Measurements from ENCODE around the gene KIAA0040. TPM values are rescaled to one million over a fixed set of nuclear protein-coding genes. Genes with fewer than 3 reads are reported as not detected.

Gene KIAA0040
- polyA plus RNA-seq, 1 donor from 2014 or later: 85.7 TPM

DNA sequence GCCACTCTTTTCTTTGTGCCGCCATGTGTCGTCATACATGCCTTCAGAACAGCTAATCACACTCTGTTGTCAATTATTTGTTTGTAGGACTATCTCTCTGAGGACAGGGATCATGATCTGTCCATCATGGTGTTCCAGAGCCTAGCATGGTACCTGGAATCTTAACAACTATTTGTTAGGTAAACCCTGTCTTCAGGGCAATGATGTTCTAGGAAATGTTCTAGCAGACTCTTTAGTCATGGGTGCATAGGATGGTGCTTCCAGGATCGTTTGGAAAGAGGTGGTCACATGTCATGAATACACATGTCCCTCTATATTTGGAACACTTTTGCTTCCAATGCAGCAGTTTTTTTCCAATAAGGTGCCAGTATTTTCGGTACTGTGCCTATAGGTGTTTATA lies 18.2 kb upstream of the KIAA0040 start:
- Mint-ChIP-seq H3K27me3 (no peaks in the 10 kb centered on the region), H3K4me1 (peaks cover 36 to 52% (median 43%) of the 10 kb centered on the region in 3 donors), H3K4me3 (no peak overlapping the region), H3K36me3 (no peaks in the 10 kb centered on the region), H3K27ac (peak overlapping the region in 1 of 3 donors; percentile 93), H3K9me3 (peaks cover 0 to 2% (median 0%) of the 10 kb centered on the region in 3 donors)

- H3K4me1 Mint-ChIP-seq: peaks cover 41 to 54% (median 42%) of the 10 kb centered on the region in 3 donors
- H3K9me3 Mint-ChIP-seq: peaks cover 0 to 2% (median 0%) of the 10 kb centered on the region in 3 donors
- no peaks in the 10 kb centered on the region for H3K27me3 Mint-ChIP-seq
- H3K27ac Mint-ChIP-seq: peak overlapping the region; percentile 67 to 93 (median 85)
- peaks cover 3% of the 10 kb centered on the region for H3K36me3 Mint-ChIP-seq
- peak overlapping the region; percentile 61 to 96 (median 76) for H3K4me3 Mint-ChIP-seq
These were observed 16.9 kb upstream of the KIAA0040 start for GRCh38 chr1:175209493-175209921.

DNA sequence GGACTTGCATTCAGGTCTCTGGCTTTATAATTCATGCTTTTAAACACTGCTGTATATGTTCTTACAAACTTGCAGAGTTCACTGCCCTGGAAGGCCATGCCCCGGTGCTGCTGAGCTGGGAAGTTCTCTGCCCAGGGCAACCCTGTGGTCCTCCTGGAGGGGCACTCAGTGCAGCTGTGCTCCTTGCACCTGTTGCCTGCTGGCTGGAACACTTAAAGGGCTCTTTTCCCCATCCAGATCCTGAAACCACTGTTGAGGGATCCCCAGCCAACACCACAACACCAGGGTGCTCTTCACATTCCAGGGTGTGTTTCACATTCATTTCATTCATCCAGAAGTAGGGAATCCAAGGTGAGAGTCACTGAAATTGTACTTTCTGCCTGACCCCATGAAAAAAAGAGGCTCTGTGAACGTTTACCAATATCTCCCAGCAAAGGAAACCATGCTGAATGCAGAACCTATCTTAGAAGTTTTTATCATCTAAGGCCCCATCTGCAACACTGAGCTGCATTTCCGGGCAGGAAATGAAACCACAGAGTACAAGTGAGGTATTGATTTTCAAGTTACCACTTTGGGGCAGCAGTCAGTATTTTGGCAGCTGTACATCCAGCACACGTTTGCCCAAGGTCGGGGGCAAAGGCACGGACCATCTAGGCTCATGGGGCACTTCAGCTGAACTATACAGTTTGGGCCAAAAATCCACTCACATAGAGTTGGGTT lies 16.4 kb upstream of the KIAA0040 start:
- Mint-ChIP-seq H3K36me3 (peaks cover 3% of the 10 kb centered on the region), H3K4me1 (peaks cover 45 to 60% (median 47%) of the 10 kb centered on the region in 3 donors), H3K27me3 (no peaks in the 10 kb centered on the region), H3K27ac (peak overlapping the region; percentile 67 to 93 (median 85)), H3K4me3 (peak overlapping the region; percentile 61 to 96 (median 76)), H3K9me3 (peaks cover 0 to 2% (median 0%) of the 10 kb centered on the region in 3 donors)

- Mint-ChIP-seq H3K36me3 (peaks cover 3% of the 10 kb centered on the region), H3K27me3 (no peaks in the 10 kb centered on the region), H3K4me3 (no peak overlapping the region), H3K27ac (peak overlapping the region in 2 of 3 donors; percentile 81 to 85), H3K9me3 (no peaks in the 10 kb centered on the region), H3K4me1 (peaks cover 48 to 62% (median 48%) of the 10 kb centered on the region in 3 donors)
These were observed 15.4 kb upstream of the KIAA0040 start for GRCh38 chr1:175207971-175208370.

GRCh38 chr1:175206687-175207086 lies 14.1 kb upstream of the KIAA0040 start:
- Mint-ChIP-seq H3K27ac (no peak overlapping the region), H3K36me3 (peaks cover 3% of the 10 kb centered on the region), H3K4me1 (peaks cover 47 to 55% (median 48%) of the 10 kb centered on the region in 3 donors), H3K27me3 (no peaks in the 10 kb centered on the region), H3K4me3 (peak overlapping the region in 1 of 4 donors; percentile 33), H3K9me3 (no peaks in the 10 kb centered on the region)

DNA sequence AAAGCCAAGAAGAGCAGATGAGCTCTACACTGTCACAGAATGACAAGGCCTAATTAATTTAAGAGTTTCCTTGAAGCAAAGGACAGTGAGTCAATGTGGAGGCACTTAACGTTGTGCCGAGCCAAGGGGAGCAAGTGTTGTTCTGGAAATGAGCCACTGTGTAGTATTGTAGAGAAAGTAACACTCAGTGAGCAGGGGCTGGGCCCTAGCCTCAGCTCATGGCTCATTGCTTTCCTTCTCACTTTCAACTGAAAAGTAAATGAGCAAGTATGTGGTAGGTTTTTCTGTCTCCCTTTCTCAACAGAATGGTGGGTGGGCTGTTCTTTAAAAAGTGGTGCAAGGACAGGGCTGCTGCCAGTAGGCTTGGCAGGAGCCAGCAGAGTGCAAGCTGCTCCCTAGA lies 11.8 kb upstream of the KIAA0040 start:
- H3K27ac Mint-ChIP-seq: no peak overlapping the region

GRCh38 chr1:175203570-175204068 lies 11.0 kb upstream of the KIAA0040 start:
- Mint-ChIP-seq H3K4me1 (peaks cover 26 to 36% (median 35%) of the 10 kb centered on the region in 3 donors), H3K27me3 (no peaks in the 10 kb centered on the region), H3K27ac (no peak overlapping the region), H3K4me3 (peak overlapping the region in 1 of 4 donors; percentile 65), H3K9me3 (no peaks in the 10 kb centered on the region), H3K36me3 (peaks cover 3% of the 10 kb centered on the region)

More for the DNA sequence above, 11.8 kb upstream of the KIAA0040 start:
- Mint-ChIP-seq H3K27me3 (no peaks in the 10 kb centered on the region), H3K9me3 (no peaks in the 10 kb centered on the region), H3K36me3 (peaks cover 3% of the 10 kb centered on the region), H3K4me1 (peaks cover 33 to 43% (median 39%) of the 10 kb centered on the region in 3 donors), H3K4me3 (no peak overlapping the region)

DNA sequence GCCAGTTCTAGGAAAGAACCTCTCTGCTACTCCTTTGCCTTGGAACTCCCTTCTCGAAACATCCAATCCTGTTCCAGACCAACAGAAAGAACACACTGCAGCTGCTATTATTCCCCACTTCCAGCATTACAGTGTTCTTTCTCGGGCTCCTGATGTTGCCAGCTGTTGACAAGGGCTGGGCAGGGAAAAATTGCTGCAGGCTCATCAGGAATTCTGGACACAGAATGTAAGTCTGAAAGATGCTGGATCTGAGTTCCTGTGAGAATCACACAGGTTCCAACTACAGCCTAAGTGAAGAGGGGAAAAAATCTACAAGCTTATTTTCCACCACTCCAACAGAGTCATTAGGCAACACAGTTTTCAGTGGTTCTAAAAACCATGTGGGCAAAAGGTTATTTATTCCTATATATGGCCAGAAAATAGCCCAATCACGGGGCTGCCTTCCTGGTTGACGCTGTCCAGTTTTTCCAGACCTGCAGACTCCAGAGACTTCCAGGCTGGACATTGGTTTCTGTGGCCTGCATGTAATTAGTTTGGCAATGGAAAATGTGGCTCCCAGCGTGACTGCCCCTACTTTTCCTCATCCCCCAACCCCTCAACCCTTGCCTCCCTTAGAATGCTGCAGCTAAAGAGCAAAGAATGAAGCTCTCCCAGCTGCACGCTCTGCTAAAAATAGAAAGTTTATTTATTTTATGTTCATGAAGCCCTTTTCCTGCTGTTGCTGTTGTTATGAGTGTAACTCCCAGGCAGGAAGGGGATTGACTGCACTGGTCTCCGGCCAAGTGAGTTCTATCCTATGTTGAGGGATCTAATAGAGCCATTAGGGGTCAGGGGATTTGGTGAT lies 8.3 kb upstream of the KIAA0040 start:
- H3K4me3 Mint-ChIP-seq: peak overlapping the region in 1 of 4 donors; percentile 45
- H3K36me3 Mint-ChIP-seq: peaks cover 3% of the 10 kb centered on the region
- H3K9me3 Mint-ChIP-seq: no peaks in the 10 kb centered on the region
- H3K27ac Mint-ChIP-seq: no peak overlapping the region
- H3K27me3 Mint-ChIP-seq: no peaks in the 10 kb centered on the region
- H3K4me1 Mint-ChIP-seq: peaks cover 25 to 40% (median 35%) of the 10 kb centered on the region in 3 donors

DNA sequence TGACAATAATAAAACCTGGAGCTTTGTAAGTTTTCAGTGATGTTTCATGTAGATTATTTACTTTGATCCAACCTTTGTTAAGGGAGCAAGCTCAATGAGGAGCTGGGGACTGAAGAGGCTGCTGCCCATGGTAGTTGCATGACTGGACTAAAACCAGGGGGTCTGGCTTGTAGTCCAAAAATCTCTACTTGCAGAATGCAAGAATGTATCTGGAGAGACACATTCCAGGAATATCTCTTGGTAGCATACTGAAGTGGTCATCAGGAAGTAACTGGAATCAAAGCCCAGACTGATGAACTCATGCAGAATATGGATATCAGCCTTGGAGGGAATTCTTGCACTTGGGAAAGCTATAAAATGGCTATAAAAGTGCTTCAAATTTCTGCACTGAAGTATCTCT lies 5.8 kb upstream of the KIAA0040 start:
- Mint-ChIP-seq H3K4me3 (no peak overlapping the region), H3K27me3 (no peaks in the 10 kb centered on the region), H3K4me1 (peaks cover 31 to 49% (median 49%) of the 10 kb centered on the region in 3 donors), H3K27ac (no peak overlapping the region), H3K36me3 (no peaks in the 10 kb centered on the region), H3K9me3 (no peaks in the 10 kb centered on the region)

DNA sequence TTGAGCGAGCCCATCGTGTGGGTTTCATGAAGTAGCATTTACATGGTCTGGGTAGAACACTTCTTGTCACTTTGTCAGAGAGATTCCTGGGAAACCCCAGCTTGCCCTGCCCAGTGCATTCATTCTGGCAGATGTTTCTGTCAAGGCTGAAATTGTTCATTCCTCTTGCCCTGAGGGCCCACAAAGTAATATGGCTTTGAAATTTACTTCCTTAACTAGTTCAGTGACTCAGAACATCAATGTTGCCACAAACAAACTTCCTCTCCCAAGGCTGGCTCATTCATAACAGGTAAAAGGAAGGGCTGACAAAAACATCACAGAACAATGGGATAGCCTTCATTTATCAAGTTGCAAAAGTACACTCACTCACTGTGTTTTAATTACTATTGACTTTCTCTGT lies 5.0 kb upstream of the KIAA0040 start:
- peak overlapping the region; percentile 12 to 67 (median 60) for H3K27ac Mint-ChIP-seq
- no peaks in the 10 kb centered on the region for H3K36me3 Mint-ChIP-seq
- peak overlapping the region in 3 of 4 donors; percentile 2 to 77 (median 67) for H3K4me3 Mint-ChIP-seq
- H3K9me3 Mint-ChIP-seq: no peaks in the 10 kb centered on the region
- H3K27me3 Mint-ChIP-seq: no peaks in the 10 kb centered on the region
- peaks cover 31 to 50% (median 45%) of the 10 kb centered on the region in 3 donors for H3K4me1 Mint-ChIP-seq

GRCh38 chr1:175195798-175196197 lies 3.2 kb upstream of the KIAA0040 start:
- Mint-ChIP-seq H3K4me3 (peak overlapping the region in 3 of 4 donors; percentile 61 to 78 (median 70)), H3K4me1 (peaks cover 36 to 49% (median 44%) of the 10 kb centered on the region in 3 donors), H3K9me3 (no peaks in the 10 kb centered on the region), H3K27ac (peak overlapping the region in 1 of 3 donors; percentile 9), H3K27me3 (no peaks in the 10 kb centered on the region), H3K36me3 (peaks cover 2% of the 10 kb centered on the region)

DNA sequence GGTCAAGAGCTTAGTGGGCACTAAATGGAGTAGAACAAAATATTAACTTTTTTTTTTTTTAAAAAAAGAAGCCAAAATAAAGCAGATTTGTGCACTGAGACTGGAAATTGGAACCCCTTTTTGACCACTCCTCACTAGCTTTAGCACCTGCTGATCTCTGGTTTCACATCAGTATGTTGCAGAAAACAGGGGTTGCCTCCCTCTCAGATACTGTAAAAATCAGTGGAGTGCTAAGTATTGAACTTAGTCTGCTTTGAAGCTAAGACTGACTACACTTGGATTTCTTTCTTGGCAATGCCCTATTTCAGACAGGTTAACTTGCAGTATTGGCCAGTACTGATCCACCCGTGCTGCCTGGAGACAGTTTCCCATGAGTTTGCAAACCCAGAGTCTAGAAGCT lies 2.7 kb upstream of the KIAA0040 start:
- H3K27me3 Mint-ChIP-seq: no peaks in the 10 kb centered on the region
- H3K9me3 Mint-ChIP-seq: no peaks in the 10 kb centered on the region
- H3K4me1 Mint-ChIP-seq: peaks cover 41 to 54% (median 48%) of the 10 kb centered on the region in 3 donors
- peaks cover 6% of the 10 kb centered on the region for H3K36me3 Mint-ChIP-seq
- peak overlapping the region in 3 of 4 donors; percentile 61 to 78 (median 70) for H3K4me3 Mint-ChIP-seq
- no peak overlapping the region for H3K27ac Mint-ChIP-seq

- Mint-ChIP-seq H3K4me3 (peak overlapping the region; percentile 88 to 99 (median 98)), H3K27me3 (no peaks in the 10 kb centered on the region), H3K4me1 (peaks cover 51 to 72% (median 59%) of the 10 kb centered on the region in 3 donors), H3K27ac (peak overlapping the region; percentile 47 to 96 (median 47)), H3K9me3 (no peaks in the 10 kb centered on the region), H3K36me3 (peaks cover 14% of the 10 kb centered on the region)
These were observed 943 bp upstream of the KIAA0040 start for GRCh38 chr1:175193527-175193910.

- Mint-ChIP-seq H3K4me3 (peak overlapping the region; percentile 88 to 99 (median 98)), H3K27ac (peak overlapping the region; percentile 87 to 97 (median 96)), H3K27me3 (no peaks in the 10 kb centered on the region), H3K9me3 (no peaks in the 10 kb centered on the region), H3K4me1 (peaks cover 55 to 73% (median 63%) of the 10 kb centered on the region in 3 donors), H3K36me3 (peaks cover 16% of the 10 kb centered on the region)
These were observed 406 bp downstream of the KIAA0040 start for GRCh38 chr1:175192111-175192629.

Measured in IgD-negative memory B cell (primary cell).